Activated CD4-positive, CD25-positive, alpha-beta regulatory T cell treated with anti-CD3 and anti-CD28 coated beads, Interleukin-2, amount 50 U/mL, for 24 hours (primary cell): ENCODE results near the gene HINT1.
"Not testable (repeated sequence)": the region's sequence is repeated elsewhere in the genome, so short reads cannot be mapped to it uniquely, and the experiment has no call there.

Experiments
- ATAC-seq, 2 donors: fragments of 150-1000 bp; cut with Tn5 transposase; one replicate each; pipeline ENCODE4 v1.10.0; 2021; ENCODE audit warnings: mild to moderate bottlenecking in 1 of 2, moderate library complexity in 1 of 2

HINT1 gene

GRCh38 chr5:131165119-131165727, at the start of gene HINT1:
TSS of gene HINT1 (minus strand) at chr5:131165256. CDS start at chr5:131165205, 51 bp downstream.
- ATAC-seq, result peak; percentile 87

- no peak for ATAC-seq
These were observed 49.7 kb upstream of the HINT1 start for GRCh38 chr5:131214609-131215227.

- peak in 1 of 2 donors; percentile 27 for ATAC-seq
These were observed 47.5 kb upstream of the HINT1 start for GRCh38 chr5:131212471-131213021.

GRCh38 chr5:131211669-131212068, 46.6 kb upstream of the HINT1 start:
- no peak for ATAC-seq

- ATAC-seq, result peak in 1 of 2 donors; percentile 1
These were observed 45.1 kb upstream of the HINT1 start for GRCh38 chr5:131210151-131210510.

GRCh38 chr5:131209506-131210150, 44.6 kb upstream of the HINT1 start:
- peak; percentile 89 to 94 for ATAC-seq

GRCh38 chr5:131209175-131209505, 44.1 kb upstream of the HINT1 start:
- no peak for ATAC-seq

GRCh38 chr5:131206772-131207171, 41.7 kb upstream of the HINT1 start:
- no peak for ATAC-seq

- no peak for ATAC-seq
These were observed 41.0 kb upstream of the HINT1 start for GRCh38 chr5:131206061-131206460.

GRCh38 chr5:131204964-131205363, 39.9 kb upstream of the HINT1 start:
- no peak for ATAC-seq

GRCh38 chr5:131200560-131200959, 35.5 kb upstream of the HINT1 start:
- ATAC-seq, result no peak

- ATAC-seq, result no peak
These were observed 33.6 kb upstream of the HINT1 start for GRCh38 chr5:131198625-131199024.

- ATAC-seq, result no peak
These were observed 31.3 kb upstream of the HINT1 start for GRCh38 chr5:131196331-131196730.

GRCh38 chr5:131195696-131196095, 30.6 kb upstream of the HINT1 start:
- no peak for ATAC-seq

GRCh38 chr5:131194725-131195124, 29.7 kb upstream of the HINT1 start:
- no peak for ATAC-seq

GRCh38 chr5:131193897-131194296, 28.8 kb upstream of the HINT1 start:
- ATAC-seq, result not testable (repeated sequence)

GRCh38 chr5:131193106-131193505, 28.1 kb upstream of the HINT1 start:
- no peak for ATAC-seq

GRCh38 chr5:131186561-131187256, 21.7 kb upstream of the HINT1 start:
- no peak for ATAC-seq

GRCh38 chr5:131185523-131186104, 20.6 kb upstream of the HINT1 start:
- no peak for ATAC-seq

- no peak for ATAC-seq
These were observed 17.8 kb upstream of the HINT1 start for GRCh38 chr5:131182839-131183238.

- no peak for ATAC-seq
These were observed 15.4 kb upstream of the HINT1 start for GRCh38 chr5:131180407-131180806.

- ATAC-seq, result no peak
These were observed 6.3 kb upstream of the HINT1 start for GRCh38 chr5:131171276-131171810.
